IMR-90 (cell line): ENCODE results near the gene RPS6KA4. TPM values are rescaled to one million over a fixed set of nuclear protein-coding genes. Genes with fewer than 3 reads are reported as not detected.
A peak's percentile ranks its signal among the peaks of the same experiment; 100 is the strongest.

Source experiments
- ATAC-seq: fragments of 200-7000 bp; cut with Tn5 transposase; 2 replicates; pipeline ENCODE4 v1.9.1; 2020; ENCODE audit warnings: low read depth, mild to moderate bottlenecking, moderate library complexity
- BruUV-seq: library from RNA; stranded (reverse); fragments of 400-500 nt; replicated peaks from 2 replicates; lab custom pipeline; 2021; lab: Mats Ljungman, UMichigan
- CTCF ChIA-PET: fragments of 300-600 bp; formaldehyde crosslinking; extraction: SDS; loops from one replicate; lab custom pipeline; 2021; ENCODE audit warnings: antibody characterized with exemption; lab: Yijun Ruan, JAX
- POLR2A ChIA-PET: fragments of 300-600 bp; sonication (Branson Sonifier 250); formaldehyde crosslinking; loops from one replicate; lab custom pipeline; 2022; ENCODE audit warnings: antibody characterized with exemption; ENCODE audit not compliant: unreplicated experiment; lab: Charles Lee
- DNase-seq: peaks from one replicate; pipeline ENCODE4 v3.0.0; 2013
- H2AFZ ChIP-seq: replicated peaks from 2 replicates; pipeline ENCODE3; 2013; ENCODE audit warnings: low read length, mild to moderate bottlenecking; ENCODE audit not compliant: poor library complexity
- H2AK5ac ChIP-seq: 2 replicates; pipeline ENCODE4 v1.6.1; 2013; ENCODE audit warnings: low read depth, low read length, inconsistent platforms
- H2AK9ac ChIP-seq: replicated peaks from 2 replicates; pipeline ENCODE3; 2013; ENCODE audit warnings: mild to moderate bottlenecking, low read depth, low read length, moderate library complexity; ENCODE audit not compliant: poor library complexity
- H2BK120ac ChIP-seq: 2 replicates; pipeline ENCODE4 v1.6.1; 2013; ENCODE audit warnings: low read depth, low read length, inconsistent platforms
- H2BK15ac ChIP-seq: 3 replicates; pipeline ENCODE4 v1.6.1; 2013; ENCODE audit warnings: low read depth, low read length, inconsistent platforms
- H2BK20ac ChIP-seq: 2 replicates; pipeline ENCODE4 v1.6.1; 2013; ENCODE audit warnings: low read depth, mild to moderate bottlenecking, inconsistent platforms, low read length, moderate library complexity
- H2BK5ac ChIP-seq: 2 replicates; pipeline ENCODE4 v1.6.1; 2013; ENCODE audit warnings: mild to moderate bottlenecking, low read depth, low read length, inconsistent platforms; ENCODE audit not compliant: poor library complexity, severe bottlenecking
- H3K14ac ChIP-seq: replicated peaks from 2 replicates; pipeline ENCODE4 v1.6.1; 2013; ENCODE audit warnings: low read depth, low read length, inconsistent platforms
- H3K18ac ChIP-seq: 2 replicates; pipeline ENCODE4 v1.6.1; 2013; ENCODE audit warnings: low read depth, low read length, control low read depth
- H3K23ac ChIP-seq: 2 replicates; pipeline ENCODE4 v1.6.1; 2013; ENCODE audit warnings: low read depth, low read length, inconsistent platforms
- H3K27ac ChIP-seq: 2 replicates; pipeline ENCODE4 v1.5.1; 2013; ENCODE audit warnings: mild to moderate bottlenecking, control low read depth, low read length; ENCODE audit not compliant: insufficient read depth
- H3K27me3 ChIP-seq: 2 replicates; pipeline ENCODE4 v1.6.1; 2013; ENCODE audit warnings: low read length; ENCODE audit not compliant: control insufficient read depth, insufficient read depth
- H3K36me3 ChIP-seq: 2 replicates; pipeline ENCODE4 v1.6.1; 2013; ENCODE audit warnings: low read length, mixed read lengths; ENCODE audit not compliant: control insufficient read depth, insufficient read depth
- H3K4ac ChIP-seq: 2 replicates; pipeline ENCODE4 v1.6.1; 2013; ENCODE audit warnings: low read depth, low read length, inconsistent platforms
- H3K4me1 ChIP-seq: 2 replicates; pipeline ENCODE4 v1.6.1; 2013; ENCODE audit warnings: low read length, mixed read lengths; ENCODE audit not compliant: control insufficient read depth, insufficient read depth
- H3K4me2 ChIP-seq: 2 replicates; pipeline ENCODE4 v1.6.1; 2013; ENCODE audit warnings: low read depth, mild to moderate bottlenecking, control low read depth, low read length, moderate library complexity
- H3K4me3 ChIP-seq: 2 replicates; pipeline ENCODE4 v1.5.1; 2013; ENCODE audit warnings: low read depth, mild to moderate bottlenecking, control low read depth, low read length, moderate library complexity; ENCODE audit not compliant: insufficient read depth
- H3K56ac ChIP-seq: 2 replicates; pipeline ENCODE4 v1.6.1; 2013; ENCODE audit warnings: low read length, inconsistent platforms; ENCODE audit not compliant: insufficient read depth; ENCODE audit errors: extremely low read depth
- H3K79me1 ChIP-seq, 2 experiments: 2 replicates each; pipeline ENCODE4 v1.6.1; 2013; ENCODE audit warnings: low read length in 2 of 2, inconsistent platforms in 1 of 2, low read depth in 1 of 2
- H3K9ac ChIP-seq: 2 replicates; pipeline ENCODE4 v1.6.1; 2013; ENCODE audit warnings: low read depth, low read length, control low read depth
- H3K9me1 ChIP-seq: 2 replicates; pipeline ENCODE4 v1.6.1; 2013; ENCODE audit warnings: low read length, inconsistent platforms; ENCODE audit not compliant: insufficient read depth
- H3K9me3 ChIP-seq: 2 replicates; pipeline ENCODE4 v1.6.1; 2013; ENCODE audit warnings: low read length; ENCODE audit not compliant: control insufficient read depth, insufficient read depth
- H4K20me1 ChIP-seq: 2 replicates; pipeline ENCODE4 v1.6.1; 2013; ENCODE audit warnings: low read length, inconsistent platforms; ENCODE audit not compliant: insufficient read depth
- H4K5ac ChIP-seq: 2 replicates; pipeline ENCODE4 v1.6.1; 2013; ENCODE audit warnings: mild to moderate bottlenecking, low read depth, low read length, control low read depth
- H4K8ac ChIP-seq, 2 experiments: 2 replicates each; pipeline ENCODE4 v1.6.1; 2013; ENCODE audit warnings: low read depth in 2 of 2, low read length in 2 of 2, control low read depth in 1 of 2, inconsistent platforms in 1 of 2
- H4K91ac ChIP-seq: 2 replicates; pipeline ENCODE4 v1.6.1; 2013; ENCODE audit warnings: low read depth, low read length, inconsistent platforms; ENCODE audit not compliant: insufficient read depth
- BHLHE40 ChIP-seq: fragments of 150-350 bp; IDR thresholded peaks from 2 replicates; pipeline ENCODE4 v1.6.1; 2016; ENCODE audit warnings: mild to moderate bottlenecking, low read depth, low read length
- CHD1 ChIP-seq: IDR thresholded peaks from 2 replicates; pipeline ENCODE4 v1.6.1; 2012; ENCODE audit warnings: low read depth, low read length, improper control_type of control experiment
- CTCF ChIP-seq: conservative IDR thresholded peaks from 2 replicates; pipeline ENCODE4 v1.5.1; 2012; ENCODE audit warnings: mild to moderate bottlenecking, low read depth, low read length, improper control_type of control experiment
- FOS ChIP-seq: fragments of 150-350 bp; IDR thresholded peaks from 2 replicates; pipeline ENCODE4 v1.6.1; 2016; ENCODE audit warnings: low read depth, low read length
- NFE2L2 ChIP-seq: fragments of 150-350 bp; IDR thresholded peaks from 2 replicates; pipeline ENCODE4 v1.6.1; 2016; ENCODE audit warnings: low read depth, mild to moderate bottlenecking, low read length
- RAD21 ChIP-seq: IDR thresholded peaks from 2 replicates; pipeline ENCODE4 v1.6.1; 2012; ENCODE audit warnings: low read length, improper control_type of control experiment
- whole genome bisulfite sequencing, 2 experiments: methylation state at CpG; one replicate each; pipeline versions ENCODE4 v1.1.5 to v1.1.7; 2013; ENCODE audit warnings: missing lambda C conversion rate in 2 of 2; ENCODE audit not compliant: insufficient read length in 1 of 2; ENCODE audit errors: extremely low coverage in 2 of 2; 5-methylcytosine and 5-hydroxymethylcytosine counted together
- dilution Hi-C: fragments of 300-500 bp; cut with HindIII; formaldehyde crosslinking; loops from one replicate; pipeline ENCODE4 v1.14.3; 2018; ENCODE audit warnings: low sequenced_read_pairs; ENCODE audit not compliant: unreplicated experiment
- in situ Hi-C: fragments of 300-500 bp; cut with MboI; formaldehyde crosslinking; loops from 3 replicates; pipeline ENCODE4 v1.14.3; 2019; ENCODE audit warnings: low sequenced_read_pairs, inconsistent platforms, mixed read lengths
- intact Hi-C: fragments of 100-400 bp; cut with micrococcal nuclease; formaldehyde crosslinking; loops from 2 replicates; pipeline ENCODE4 v1.10.0; 2022
- polyA plus RNA-seq, 3 experiments: library from polyadenylated mRNA; depleted of rRNA; stranded (reverse); fragments of >200 nt; gene quantifications; 2 replicates each; pipeline ENCODE4 v1.2.3, GENCODE V29; 2012; ENCODE audit warnings: low replicate concordance in 1 of 3
- total RNA-seq: library from RNA; depleted of rRNA; stranded (reverse); fragments of >200 nt; gene quantifications from 2 replicates; pipeline ENCODE4 v1.2.3, GENCODE V29; 2012

The RPS6KA4 gene
- total and polyA plus RNA-seq, 2 of the 4 experiments (the other 2 are of a cell fraction) = 38.8 to 52.9 TPM

- Histone ChIP-seq H3K56ac (peak overlapping the region; percentile 75), H2AK5ac (peak overlapping the region; percentile 99), H3K36me3 (peaks cover 18% of the 10 kb centered on the region), H3K27me3 (no peaks in the 10 kb centered on the region), H3K4me2 (peak overlapping the region; percentile 82), H4K91ac (peak overlapping the region; percentile 98), H2BK5ac (peak overlapping the region; percentile 92), H3K9me1 (peaks cover 18% of the 10 kb centered on the region), H2BK20ac (peak overlapping the region; percentile 49; the same call in 1 of the 2 replicates), H4K8ac (peak overlapping the region; percentile 94 to 97), H3K23ac (peak overlapping the region; percentile 90), H3K27ac (peak overlapping the region; percentile 91), H3K4ac (peak overlapping the region; percentile 99), H2AFZ (peak overlapping the region; percentile 60), H3K18ac (peak overlapping the region; percentile 20), H4K5ac (peak overlapping the region; percentile 70), H3K79me1 (peaks cover 6 to 52% of the 10 kb centered on the region in 2 experiments), H4K20me1 (no peaks in the 10 kb centered on the region), H3K4me1 (peaks cover 27% of the 10 kb centered on the region), H2AK9ac (peak overlapping the region; percentile 99), H2BK120ac (peak overlapping the region; percentile 93), H2BK15ac (peak overlapping the region; percentile 98; the same call in 2 of the 3 replicates), H3K14ac (peak overlapping the region; percentile 97), H3K9me3 (no peaks in the 10 kb centered on the region), H3K4me3 (no peak overlapping the region), H3K9ac (peak overlapping the region; percentile 79)
- DNase-seq (no peak), ATAC-seq (no peak)
- POLR2A ChIA-PET = no interaction called here
- no TSS peak for BruUV-seq
- dilution Hi-C loops (no loop called here), in situ Hi-C loops (no loop called here), intact Hi-C loops (loop anchor here (5.0 kb wide), 1 partner anchor 294 kb away; no protein-coding TSS in a partner anchor)
- TF ChIP-seq BHLHE40 (no peak), RAD21 (no peak), CTCF (no peak), CHD1 (no peak), FOS (no peak), NFE2L2 (no peak)
- whole genome bisulfite sequencing, 2 experiments = 38% methylated on average over 3 of the region's 13 CpGs; no CpG with 5 or more reads in 1 of the 2 experiments
- CTCF ChIA-PET = no interaction called here
Observed at GRCh38 chr11:64357904-64358535, 942 bp upstream of the RPS6KA4 start.
